MCF 10A (cell line): ENCODE measurements around the gene CDKL1. TPM values are rescaled to one million over a fixed set of nuclear protein-coding genes. Genes with fewer than 3 reads are reported as not detected.

Source experiments
- BruUV-seq: library from RNA; stranded (reverse); fragments of 400-500 nt; replicated peaks from 2 replicates; lab custom pipeline; 2021; lab: Mats Ljungman, UMichigan
- CTCF ChIA-PET: fragments of 300-600 bp; sonication (Branson Sonifier 250); formaldehyde crosslinking; extraction: SDS; loops from one replicate; lab custom pipeline; 2021; ENCODE audit warnings: antibody characterized with exemption, inconsistent platforms; lab: Yijun Ruan, JAX
- POLR2A ChIA-PET: fragments of 300-600, 350-650 bp; sonication (Branson Sonifier 250); formaldehyde crosslinking; extraction: SDS; loops from one replicate; lab custom pipeline; 2020; ENCODE audit warnings: antibody characterized with exemption, inconsistent platforms; lab: Yijun Ruan, JAX
- DNase-seq: peaks from one replicate; pipeline ENCODE4 v3.0.0-alpha.2; 2018; ENCODE audit not compliant: unreplicated experiment
- H3K27ac Mint-ChIP-seq: one replicate; pipeline ENCODE4 v1.8.0; 2022; ENCODE audit warnings: mild to moderate bottlenecking, low read depth, mixed read lengths; ENCODE audit not compliant: unreplicated experiment
- H3K27me3 Mint-ChIP-seq: one replicate; pipeline ENCODE4 v1.8.0; 2022; ENCODE audit warnings: mixed read lengths; ENCODE audit not compliant: insufficient read depth, unreplicated experiment
- H3K36me3 Mint-ChIP-seq: one replicate; pipeline ENCODE4 v1.8.0; 2022; ENCODE audit warnings: mild to moderate bottlenecking, moderate library complexity, mixed read lengths; ENCODE audit not compliant: insufficient read depth, unreplicated experiment
- H3K4me1 Mint-ChIP-seq: one replicate; pipeline ENCODE4 v1.8.0; 2022; ENCODE audit warnings: mixed read lengths; ENCODE audit not compliant: insufficient read depth, unreplicated experiment
- H3K4me3 Mint-ChIP-seq: one replicate; pipeline ENCODE4 v1.8.0; 2022; ENCODE audit warnings: mild to moderate bottlenecking, moderate library complexity, mixed read lengths; ENCODE audit not compliant: unreplicated experiment
- H3K9me3 Mint-ChIP-seq: one replicate; pipeline ENCODE4 v1.8.0; 2022; ENCODE audit warnings: mixed read lengths; ENCODE audit not compliant: unreplicated experiment
- CTCF ChIP-seq: fragments of 200-600 bp; IDR thresholded peaks from one replicate; pipeline ENCODE4 v1.8.0; 2022; ENCODE audit warnings: antibody characterized with exemption, mild to moderate bottlenecking; ENCODE audit not compliant: unreplicated experiment
- intact Hi-C: fragments of 100-400 bp; cut with micrococcal nuclease; formaldehyde crosslinking; loops from 2 replicates; pipeline ENCODE4 v1.14.1; 2022
- total RNA-seq: library from RNA; stranded (reverse); gene quantifications from 2 replicates; pipeline ENCODE4 v1.2.3, GENCODE V29; 2022

CDKL1 gene
- total RNA-seq, 1 experiment from 2014 or later = 26.3 TPM

- no peaks in the 10 kb centered on the region for H3K27me3 Mint-ChIP-seq
- peak; percentile 30 for DNase-seq
- no peaks in the 10 kb centered on the region for H3K9me3 Mint-ChIP-seq
- ChIA-PET POLR2A (interaction anchor here (0.5 to 2.4 kb wide), 7 partner anchors 9 to 185 kb away, joined by 3 to 7 read pairs (median 3); partner anchors contain the start of genes CDKL1 and SOS2), CTCF (interaction anchor here (0.5 to 1.1 kb wide), 5 partner anchors 22 to 484 kb away, joined by 3 read pairs; no protein-coding TSS in a partner anchor)
- peaks cover 18% of the 10 kb centered on the region for H3K4me1 Mint-ChIP-seq
- intact Hi-C loops = loop anchor here (1.0 kb wide), 1 partner anchor 190 kb away; the partner anchor contains the start of gene MAP4K5
- no TSS peak for BruUV-seq
- peak overlapping the region; percentile 66 for H3K27ac Mint-ChIP-seq
- peaks cover 4% of the 10 kb centered on the region for H3K36me3 Mint-ChIP-seq
- H3K4me3 Mint-ChIP-seq = no peak overlapping the region
- TF ChIP-seq CTCF = peak; percentile 16
These were observed 54.2 kb downstream of the CDKL1 start for GRCh38 chr14:50342221-50343078.

- Mint-ChIP-seq H3K4me3 (no peak overlapping the region), H3K27ac (no peak overlapping the region), H3K36me3 (peaks cover 6% of the 10 kb centered on the region), H3K27me3 (no peaks in the 10 kb centered on the region), H3K4me1 (peaks cover 15% of the 10 kb centered on the region), H3K9me3 (no peaks in the 10 kb centered on the region)
- intact Hi-C loops = no loop called here
- CTCF ChIA-PET = interaction anchor here (1.1 kb wide), 1 partner anchor 20 kb away, joined by 4 read pairs; no protein-coding TSS in a partner anchor
- BruUV-seq = no TSS peak
- POLR2A ChIA-PET = no interaction called here
- no peak for DNase-seq
- TF ChIP-seq CTCF = no peak
These were observed 55.7 kb downstream of the CDKL1 start for GRCh38 chr14:50340963-50341362.

- intact Hi-C loops = no loop called here
- no peak for TF ChIP-seq CTCF
- H3K36me3 Mint-ChIP-seq = peaks cover 11% of the 10 kb centered on the region
- POLR2A ChIA-PET = interaction anchor here (0.6 kb wide), 1 partner anchor 20 kb away, joined by 3 read pairs; no protein-coding TSS in a partner anchor
- H3K9me3 Mint-ChIP-seq = no peaks in the 10 kb centered on the region
- BruUV-seq = no TSS peak
- CTCF ChIA-PET = no interaction called here
- H3K27me3 Mint-ChIP-seq = no peaks in the 10 kb centered on the region
- DNase-seq = no peak
- H3K4me1 Mint-ChIP-seq = peaks cover 15% of the 10 kb centered on the region
- no peak overlapping the region for H3K27ac Mint-ChIP-seq
- H3K4me3 Mint-ChIP-seq = no peak overlapping the region
These were observed 56.6 kb downstream of the CDKL1 start for GRCh38 chr14:50340045-50340444.

GRCh38 chr14:50339178-50339804 lies 57.4 kb downstream of the CDKL1 start:
- no peak overlapping the region for H3K27ac Mint-ChIP-seq
- no peaks in the 10 kb centered on the region for H3K9me3 Mint-ChIP-seq
- POLR2A ChIA-PET = interaction anchor here (1.2 kb wide), 1 partner anchor 10 kb away, joined by 5 read pairs; no protein-coding TSS in a partner anchor

More at GRCh38 chr14:50339178-50339804, 57.4 kb downstream of the CDKL1 start:
- Mint-ChIP-seq H3K36me3 (peaks cover 18% of the 10 kb centered on the region), H3K4me1 (peaks cover 15% of the 10 kb centered on the region), H3K4me3 (no peak overlapping the region), H3K27me3 (no peaks in the 10 kb centered on the region)
- CTCF ChIA-PET = no interaction called here
- intact Hi-C loops = no loop called here
- TF ChIP-seq CTCF = no peak
- no peak for DNase-seq
- BruUV-seq = no TSS peak
